IMR-90 (cell line): Measurements from ENCODE around the gene MEGF11. TPM values are rescaled to one million over a fixed set of nuclear protein-coding genes. Genes with fewer than 3 reads are reported as not detected.

Source experiments
- ATAC-seq: fragments of 200-7000 bp; cut with Tn5 transposase; 2 replicates; pipeline ENCODE4 v1.9.1; 2020; ENCODE audit warnings: low read depth, mild to moderate bottlenecking, moderate library complexity
- BruUV-seq: library from RNA; stranded (reverse); fragments of 400-500 nt; replicated peaks from 2 replicates; lab custom pipeline; 2021; lab: Mats Ljungman, UMichigan
- CTCF ChIA-PET: fragments of 300-600 bp; formaldehyde crosslinking; extraction: SDS; loops from one replicate; lab custom pipeline; 2021; ENCODE audit warnings: antibody characterized with exemption; lab: Yijun Ruan, JAX
- POLR2A ChIA-PET: fragments of 300-600 bp; sonication (Branson Sonifier 250); formaldehyde crosslinking; loops from one replicate; lab custom pipeline; 2022; ENCODE audit warnings: antibody characterized with exemption; ENCODE audit not compliant: unreplicated experiment; lab: Charles Lee
- DNase-seq: peaks from one replicate; pipeline ENCODE4 v3.0.0; 2013
- H2AFZ ChIP-seq: replicated peaks from 2 replicates; pipeline ENCODE3; 2013; ENCODE audit warnings: low read length, mild to moderate bottlenecking; ENCODE audit not compliant: poor library complexity
- H2AK5ac ChIP-seq: 2 replicates; pipeline ENCODE4 v1.6.1; 2013; ENCODE audit warnings: low read depth, low read length, inconsistent platforms
- H2AK9ac ChIP-seq: replicated peaks from 2 replicates; pipeline ENCODE3; 2013; ENCODE audit warnings: mild to moderate bottlenecking, low read depth, low read length, moderate library complexity; ENCODE audit not compliant: poor library complexity
- H2BK120ac ChIP-seq: 2 replicates; pipeline ENCODE4 v1.6.1; 2013; ENCODE audit warnings: low read depth, low read length, inconsistent platforms
- H2BK15ac ChIP-seq: 3 replicates; pipeline ENCODE4 v1.6.1; 2013; ENCODE audit warnings: low read depth, low read length, inconsistent platforms
- H2BK20ac ChIP-seq: 2 replicates; pipeline ENCODE4 v1.6.1; 2013; ENCODE audit warnings: low read depth, mild to moderate bottlenecking, inconsistent platforms, low read length, moderate library complexity
- H2BK5ac ChIP-seq: 2 replicates; pipeline ENCODE4 v1.6.1; 2013; ENCODE audit warnings: mild to moderate bottlenecking, low read depth, low read length, inconsistent platforms; ENCODE audit not compliant: poor library complexity, severe bottlenecking
- H3K14ac ChIP-seq: replicated peaks from 2 replicates; pipeline ENCODE4 v1.6.1; 2013; ENCODE audit warnings: low read depth, low read length, inconsistent platforms
- H3K18ac ChIP-seq: 2 replicates; pipeline ENCODE4 v1.6.1; 2013; ENCODE audit warnings: low read depth, low read length, control low read depth
- H3K23ac ChIP-seq: 2 replicates; pipeline ENCODE4 v1.6.1; 2013; ENCODE audit warnings: low read depth, low read length, inconsistent platforms
- H3K27ac ChIP-seq: 2 replicates; pipeline ENCODE4 v1.5.1; 2013; ENCODE audit warnings: mild to moderate bottlenecking, control low read depth, low read length; ENCODE audit not compliant: insufficient read depth
- H3K27me3 ChIP-seq: 2 replicates; pipeline ENCODE4 v1.6.1; 2013; ENCODE audit warnings: low read length; ENCODE audit not compliant: control insufficient read depth, insufficient read depth
- H3K36me3 ChIP-seq: 2 replicates; pipeline ENCODE4 v1.6.1; 2013; ENCODE audit warnings: low read length, mixed read lengths; ENCODE audit not compliant: control insufficient read depth, insufficient read depth
- H3K4ac ChIP-seq: 2 replicates; pipeline ENCODE4 v1.6.1; 2013; ENCODE audit warnings: low read depth, low read length, inconsistent platforms
- H3K4me1 ChIP-seq: 2 replicates; pipeline ENCODE4 v1.6.1; 2013; ENCODE audit warnings: low read length, mixed read lengths; ENCODE audit not compliant: control insufficient read depth, insufficient read depth
- H3K4me2 ChIP-seq: 2 replicates; pipeline ENCODE4 v1.6.1; 2013; ENCODE audit warnings: low read depth, mild to moderate bottlenecking, control low read depth, low read length, moderate library complexity
- H3K4me3 ChIP-seq: 2 replicates; pipeline ENCODE4 v1.5.1; 2013; ENCODE audit warnings: low read depth, mild to moderate bottlenecking, control low read depth, low read length, moderate library complexity; ENCODE audit not compliant: insufficient read depth
- H3K56ac ChIP-seq: 2 replicates; pipeline ENCODE4 v1.6.1; 2013; ENCODE audit warnings: low read length, inconsistent platforms; ENCODE audit not compliant: insufficient read depth; ENCODE audit errors: extremely low read depth
- H3K79me1 ChIP-seq, 2 experiments: 2 replicates each; pipeline ENCODE4 v1.6.1; 2013; ENCODE audit warnings: low read length in 2 of 2, inconsistent platforms in 1 of 2, low read depth in 1 of 2
- H3K9ac ChIP-seq: 2 replicates; pipeline ENCODE4 v1.6.1; 2013; ENCODE audit warnings: low read depth, low read length, control low read depth
- H3K9me1 ChIP-seq: 2 replicates; pipeline ENCODE4 v1.6.1; 2013; ENCODE audit warnings: low read length, inconsistent platforms; ENCODE audit not compliant: insufficient read depth
- H3K9me3 ChIP-seq: 2 replicates; pipeline ENCODE4 v1.6.1; 2013; ENCODE audit warnings: low read length; ENCODE audit not compliant: control insufficient read depth, insufficient read depth
- H4K20me1 ChIP-seq: 2 replicates; pipeline ENCODE4 v1.6.1; 2013; ENCODE audit warnings: low read length, inconsistent platforms; ENCODE audit not compliant: insufficient read depth
- H4K5ac ChIP-seq: 2 replicates; pipeline ENCODE4 v1.6.1; 2013; ENCODE audit warnings: mild to moderate bottlenecking, low read depth, low read length, control low read depth
- H4K8ac ChIP-seq, 2 experiments: 2 replicates each; pipeline ENCODE4 v1.6.1; 2013; ENCODE audit warnings: low read depth in 2 of 2, low read length in 2 of 2, control low read depth in 1 of 2, inconsistent platforms in 1 of 2
- H4K91ac ChIP-seq: 2 replicates; pipeline ENCODE4 v1.6.1; 2013; ENCODE audit warnings: low read depth, low read length, inconsistent platforms; ENCODE audit not compliant: insufficient read depth
- BHLHE40 ChIP-seq: fragments of 150-350 bp; IDR thresholded peaks from 2 replicates; pipeline ENCODE4 v1.6.1; 2016; ENCODE audit warnings: mild to moderate bottlenecking, low read depth, low read length
- CEBPB ChIP-seq: IDR thresholded peaks from 2 replicates; pipeline ENCODE4 v1.6.1; 2012; ENCODE audit warnings: low read depth, low read length, improper control_type of control experiment
- CHD1 ChIP-seq: IDR thresholded peaks from 2 replicates; pipeline ENCODE4 v1.6.1; 2012; ENCODE audit warnings: low read depth, low read length, improper control_type of control experiment
- CTCF ChIP-seq: conservative IDR thresholded peaks from 2 replicates; pipeline ENCODE4 v1.5.1; 2012; ENCODE audit warnings: mild to moderate bottlenecking, low read depth, low read length, improper control_type of control experiment
- ELK1 ChIP-seq: fragments of 150-350 bp; IDR thresholded peaks from 2 replicates; pipeline ENCODE4 v1.6.1; 2016; ENCODE audit warnings: low read depth, mild to moderate bottlenecking, low read length, moderate library complexity, borderline replicate concordance
- FOS ChIP-seq: fragments of 150-350 bp; IDR thresholded peaks from 2 replicates; pipeline ENCODE4 v1.6.1; 2016; ENCODE audit warnings: low read depth, low read length
- MAFK ChIP-seq: IDR thresholded peaks from 2 replicates; pipeline ENCODE4 v1.6.1; 2012; ENCODE audit warnings: low read depth, low read length, improper control_type of control experiment
- MAZ ChIP-seq: IDR thresholded peaks from 2 replicates; pipeline ENCODE4 v1.6.1; 2012; ENCODE audit warnings: low read depth, mild to moderate bottlenecking, low read length, improper control_type of control experiment, moderate library complexity, borderline replicate concordance
- MXI1 ChIP-seq: IDR thresholded peaks from 2 replicates; pipeline ENCODE4 v1.6.1; 2012; ENCODE audit warnings: low read depth, mild to moderate bottlenecking, low read length, moderate library complexity, borderline replicate concordance
- NFE2L2 ChIP-seq: fragments of 150-350 bp; IDR thresholded peaks from 2 replicates; pipeline ENCODE4 v1.6.1; 2016; ENCODE audit warnings: low read depth, mild to moderate bottlenecking, low read length
- POLR2A ChIP-seq: IDR thresholded peaks from 2 replicates; pipeline ENCODE4 v1.6.1; 2012; ENCODE audit warnings: mild to moderate bottlenecking, low read depth, low read length
- RAD21 ChIP-seq: IDR thresholded peaks from 2 replicates; pipeline ENCODE4 v1.6.1; 2012; ENCODE audit warnings: low read length, improper control_type of control experiment
- RCOR1 ChIP-seq: IDR thresholded peaks from 2 replicates; pipeline ENCODE4 v1.6.1; 2012; ENCODE audit warnings: mild to moderate bottlenecking, low read length, improper control_type of control experiment; ENCODE audit not compliant: insufficient replicate concordance
- RFX5 ChIP-seq: IDR thresholded peaks from 2 replicates; pipeline ENCODE4 v1.8.0; 2012; ENCODE audit warnings: low read depth, mild to moderate bottlenecking, low read length, moderate library complexity
- SMC3 ChIP-seq: fragments of 150-350 bp; IDR thresholded peaks from 2 replicates; pipeline ENCODE4 v1.6.1; 2016; ENCODE audit warnings: low read depth, mild to moderate bottlenecking, antibody characterized with exemption, low read length, moderate library complexity
- USF2 ChIP-seq: fragments of 150-350 bp; IDR thresholded peaks from 2 replicates; pipeline ENCODE4 v1.6.1; 2017; ENCODE audit warnings: mild to moderate bottlenecking, antibody characterized with exemption, low read length, low read depth
- WGBS, 2 experiments: methylation state at CpG; one replicate each; pipeline versions ENCODE4 v1.1.5 to v1.1.7; 2013; ENCODE audit warnings: missing lambda C conversion rate in 2 of 2; ENCODE audit not compliant: insufficient read length in 1 of 2; ENCODE audit errors: extremely low coverage in 2 of 2; 5-methylcytosine and 5-hydroxymethylcytosine counted together
- dilution Hi-C: fragments of 300-500 bp; cut with HindIII; formaldehyde crosslinking; loops from one replicate; pipeline ENCODE4 v1.14.3; 2018; ENCODE audit warnings: low sequenced_read_pairs; ENCODE audit not compliant: unreplicated experiment
- in situ Hi-C: fragments of 300-500 bp; cut with MboI; formaldehyde crosslinking; loops from 3 replicates; pipeline ENCODE4 v1.14.3; 2019; ENCODE audit warnings: low sequenced_read_pairs, inconsistent platforms, mixed read lengths
- intact Hi-C: fragments of 100-400 bp; cut with micrococcal nuclease; formaldehyde crosslinking; loops from 2 replicates; pipeline ENCODE4 v1.10.0; 2022
- polyA plus RNA-seq, 3 experiments: library from polyadenylated mRNA; depleted of rRNA; stranded (reverse); fragments of >200 nt; gene quantifications; 2 replicates each; pipeline ENCODE4 v1.2.3, GENCODE V29; 2012; ENCODE audit warnings: low replicate concordance in 1 of 3
- total RNA-seq: library from RNA; depleted of rRNA; stranded (reverse); fragments of >200 nt; gene quantifications from 2 replicates; pipeline ENCODE4 v1.2.3, GENCODE V29; 2012

Gene MEGF11
- total and polyA plus RNA-seq, 2 of the 4 experiments (the other 2 are of a cell fraction) = not detected

GRCh38 chr15:66084704-66085103 lies 168.8 kb downstream of the MEGF11 start:
- H4K8ac ChIP-seq = no peak overlapping the region
- no peak overlapping the region for H3K23ac ChIP-seq
- no peak overlapping the region for H4K91ac ChIP-seq
- no peak overlapping the region for H2BK5ac ChIP-seq
- BruUV-seq = no TSS peak
- H3K4me3 ChIP-seq = no peak overlapping the region
- ChIA-PET POLR2A (no interaction called here), CTCF (no interaction called here)
- H3K27ac ChIP-seq = no peak overlapping the region
- no peak for ATAC-seq
- H3K4me1 ChIP-seq = peaks cover 4% of the 10 kb centered on the region; the same call in 1 of the 2 replicates
- no peak overlapping the region for H3K18ac ChIP-seq
- no peak overlapping the region for H3K14ac ChIP-seq
- no peak for DNase-seq
- no peak overlapping the region for H2AK5ac ChIP-seq
- in situ Hi-C loops (no loop called here), intact Hi-C loops (no loop called here), dilution Hi-C loops (no loop called here)
- no peak overlapping the region for H3K4ac ChIP-seq
- WGBS, 2 experiments = 75% methylated on average over 4 of the region's 10 CpGs; no CpG with 5 or more reads in 1 of the 2 experiments
- no peak overlapping the region for H4K5ac ChIP-seq
- H3K4me2 ChIP-seq = no peak overlapping the region
- no peak overlapping the region for H2AK9ac ChIP-seq
- no peak for TF ChIP-seq ELK1
- TF ChIP-seq SMC3 = no peak
- TF ChIP-seq NFE2L2 = no peak
- no peak for TF ChIP-seq CEBPB
- no peak for TF ChIP-seq POLR2A
- no peak for TF ChIP-seq BHLHE40
- no peak for TF ChIP-seq USF2
- TF ChIP-seq MXI1 = no peak
- no peak for TF ChIP-seq RFX5
- TF ChIP-seq RAD21 = no peak
- no peak for TF ChIP-seq MAZ
- TF ChIP-seq FOS = no peak
- no peak for TF ChIP-seq CHD1
- TF ChIP-seq CTCF = no peak
- TF ChIP-seq MAFK = no peak
- TF ChIP-seq RCOR1 = no peak
- H3K36me3 ChIP-seq = no peaks in the 10 kb centered on the region
- H3K79me1 ChIP-seq = no peaks in the 10 kb centered on the region
- H2BK120ac ChIP-seq = no peak overlapping the region
- H4K20me1 ChIP-seq = no peaks in the 10 kb centered on the region
- no peak overlapping the region for H2BK20ac ChIP-seq
- peaks cover 29% of the 10 kb centered on the region for H3K27me3 ChIP-seq
- no peak overlapping the region for H3K56ac ChIP-seq
- no peak overlapping the region for H2AFZ ChIP-seq
- H2BK15ac ChIP-seq = no peak overlapping the region
- H3K9me1 ChIP-seq = no peaks in the 10 kb centered on the region
- no peak overlapping the region for H3K9ac ChIP-seq
- H3K9me3 ChIP-seq = no peaks in the 10 kb centered on the region
